ENCODE data around the gene PPARG.

The PPARG gene

DNA sequence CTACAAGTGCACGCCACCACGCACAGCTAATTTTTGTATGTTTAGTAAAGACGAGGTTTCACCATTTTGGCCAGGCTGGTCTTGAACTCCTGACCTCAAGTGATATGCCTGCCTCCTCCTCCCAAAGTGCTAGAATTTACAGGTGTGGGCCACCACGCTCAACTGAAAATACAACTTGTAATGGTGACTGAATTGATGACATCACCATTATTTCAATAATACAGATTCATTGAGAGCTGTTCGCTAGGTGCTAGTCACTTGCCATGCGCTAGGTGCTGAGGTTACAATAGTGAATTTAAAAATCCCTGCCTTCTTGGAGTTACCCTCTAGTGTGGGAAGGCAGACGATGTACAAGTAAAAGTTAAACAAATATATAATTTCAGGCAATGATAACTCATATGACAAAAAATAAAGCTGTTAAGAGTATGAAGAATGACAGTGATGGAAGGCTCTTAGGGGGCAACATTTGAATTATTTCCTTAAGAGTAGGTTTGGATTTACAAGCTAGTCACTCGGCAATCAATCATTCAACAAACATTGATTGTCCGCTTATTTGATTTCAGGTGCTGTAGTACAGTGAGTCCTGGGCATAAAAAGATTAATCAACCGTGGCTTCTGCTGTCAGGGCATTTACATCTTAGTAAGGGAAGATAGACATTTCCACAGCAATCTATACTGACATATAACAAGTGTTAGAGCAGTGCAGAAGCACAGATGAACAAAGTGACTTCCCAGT is 9.1 kb upstream of the PPARG start:
- H3K4me1 ChIP-seq (ENCODE audit: insufficient read depth, low read length) = no peaks in the 10 kb centered on the region
- no peak overlapping the region for H3K4me2 ChIP-seq (ENCODE audit: insufficient read depth, low read length)
- ATAC-seq (ENCODE audit: insufficient read depth, low read depth) (no peak), DNase-seq (no peak)
- H3K9me3 ChIP-seq (ENCODE audit: insufficient read depth, low read length, severe bottlenecking) = no peaks in the 10 kb centered on the region
- no peaks in the 10 kb centered on the region for H3K79me2 ChIP-seq (ENCODE audit: insufficient read depth, low read length)
- no peaks in the 10 kb centered on the region for H4K20me1 ChIP-seq (ENCODE audit: insufficient read depth, low read length)
- no peak overlapping the region for H3K9ac ChIP-seq (ENCODE audit: low read depth, low read length)
- TF ChIP-seq EZH2 (IDR thresholded peaks at IDR 0.05; ENCODE audit: borderline replicate concordance, low read depth, low read length, severe bottlenecking) = no peak
- TF ChIP-seq, protein P1, sequence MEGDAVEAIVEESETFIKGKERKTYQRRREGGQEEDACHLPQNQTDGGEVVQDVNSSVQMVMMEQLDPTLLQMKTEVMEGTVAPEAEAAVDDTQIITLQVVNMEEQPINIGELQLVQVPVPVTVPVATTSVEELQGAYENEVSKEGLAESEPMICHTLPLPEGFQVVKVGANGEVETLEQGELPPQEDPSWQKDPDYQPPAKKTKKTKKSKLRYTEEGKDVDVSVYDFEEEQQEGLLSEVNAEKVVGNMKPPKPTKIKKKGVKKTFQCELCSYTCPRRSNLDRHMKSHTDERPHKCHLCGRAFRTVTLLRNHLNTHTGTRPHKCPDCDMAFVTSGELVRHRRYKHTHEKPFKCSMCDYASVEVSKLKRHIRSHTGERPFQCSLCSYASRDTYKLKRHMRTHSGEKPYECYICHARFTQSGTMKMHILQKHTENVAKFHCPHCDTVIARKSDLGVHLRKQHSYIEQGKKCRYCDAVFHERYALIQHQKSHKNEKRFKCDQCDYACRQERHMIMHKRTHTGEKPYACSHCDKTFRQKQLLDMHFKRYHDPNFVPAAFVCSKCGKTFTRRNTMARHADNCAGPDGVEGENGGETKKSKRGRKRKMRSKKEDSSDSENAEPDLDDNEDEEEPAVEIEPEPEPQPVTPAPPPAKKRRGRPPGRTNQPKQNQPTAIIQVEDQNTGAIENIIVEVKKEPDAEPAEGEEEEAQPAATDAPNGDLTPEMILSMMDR (IDR thresholded peaks at IDR 0.05; ENCODE audit: borderline replicate concordance, extremely low read depth, low read length, poor library complexity, severe bottlenecking) = no peak
- no peak overlapping the region for H3K4me3 ChIP-seq (ENCODE audit: low read depth in 1 of 2, low read length in 2 of 2)
- H3K27me3 ChIP-seq (ENCODE audit: insufficient read depth, low read length, poor library complexity) = no peaks in the 10 kb centered on the region
- no peak overlapping the region for H3K27ac ChIP-seq (ENCODE audit: low read length)
- peak overlapping the region; percentile 19; the same call in 1 of the 2 replicates for H2AFZ ChIP-seq (ENCODE audit: low read depth, low read length)
- no peaks in the 10 kb centered on the region for H3K36me3 ChIP-seq (ENCODE audit: insufficient read depth, low read length)

DNA sequence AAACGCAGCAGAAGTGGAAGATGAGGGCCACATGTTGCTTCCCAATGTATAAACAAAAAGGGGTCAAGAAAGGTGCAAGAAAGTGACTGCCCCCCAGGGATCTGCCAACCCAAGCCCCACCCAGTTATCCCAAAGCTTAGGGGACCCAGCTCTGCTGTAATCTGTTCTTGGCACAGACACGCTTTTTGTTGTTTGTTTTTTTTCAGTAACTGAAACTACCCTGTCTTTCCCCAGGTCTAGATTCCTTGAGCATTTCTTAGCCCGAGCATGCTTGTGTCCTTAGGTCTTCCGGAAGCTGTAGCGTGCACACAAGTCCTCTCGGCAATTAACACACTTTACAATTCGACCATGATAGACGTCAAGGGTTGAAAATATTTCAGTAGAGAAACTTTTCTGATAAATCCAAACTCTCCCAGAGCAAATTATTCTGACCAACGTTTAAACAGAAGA is 8.5 kb upstream of the PPARG start:
- Histone ChIP-seq H3K79me2 (ENCODE audit: insufficient read depth, low read length) (no peaks in the 10 kb centered on the region), H2AFZ (ENCODE audit: low read depth, low read length) (peak overlapping the region; percentile 27), H3K4me2 (ENCODE audit: insufficient read depth, low read length) (no peak overlapping the region), H3K36me3 (ENCODE audit: insufficient read depth, low read length) (no peaks in the 10 kb centered on the region), H3K9me3 (ENCODE audit: insufficient read depth, low read length, severe bottlenecking) (no peaks in the 10 kb centered on the region), H3K27ac (ENCODE audit: low read length) (no peak overlapping the region), H4K20me1 (ENCODE audit: insufficient read depth, low read length) (no peaks in the 10 kb centered on the region), H3K9ac (ENCODE audit: low read depth, low read length) (no peak overlapping the region), H3K27me3 (ENCODE audit: insufficient read depth, low read length, poor library complexity) (no peaks in the 10 kb centered on the region), H3K4me3 (ENCODE audit: low read depth in 1 of 2, low read length in 2 of 2) (no peak overlapping the region), H3K4me1 (ENCODE audit: insufficient read depth, low read length) (no peaks in the 10 kb centered on the region)
- DNase-seq (no peak), ATAC-seq (ENCODE audit: insufficient read depth, low read depth) (no peak)
- TF ChIP-seq EZH2 (IDR thresholded peaks at IDR 0.05; ENCODE audit: borderline replicate concordance, low read depth, low read length, severe bottlenecking) = no peak
- TF ChIP-seq, protein P1 (IDR thresholded peaks at IDR 0.05; ENCODE audit: borderline replicate concordance, extremely low read depth, low read length, poor library complexity, severe bottlenecking) = no peak

DNA sequence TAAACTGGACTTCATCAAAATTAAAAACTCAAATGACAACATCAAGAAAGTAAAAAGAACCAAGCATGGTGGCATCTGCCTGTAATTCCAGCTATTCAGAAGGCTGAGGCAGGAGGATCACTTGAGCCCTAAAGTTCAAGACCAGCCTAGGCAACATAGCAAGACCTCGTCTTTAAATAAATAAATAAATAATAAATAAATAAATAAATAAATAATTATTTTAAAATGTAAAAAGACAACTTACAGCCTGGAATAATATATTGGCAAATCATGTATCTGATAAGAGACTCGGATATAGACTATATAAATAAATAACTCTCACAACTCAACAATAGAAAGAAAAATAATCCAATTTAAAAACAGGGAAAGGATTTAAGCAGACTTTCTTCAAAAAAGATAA is 4.3 kb upstream of the PPARG start:
- Histone ChIP-seq H3K9ac (ENCODE audit: low read depth, low read length) (no peak overlapping the region), H3K79me2 (ENCODE audit: insufficient read depth, low read length) (no peaks in the 10 kb centered on the region), H3K27me3 (ENCODE audit: insufficient read depth, low read length, poor library complexity) (no peaks in the 10 kb centered on the region), H3K4me3 (ENCODE audit: low read depth in 1 of 2, low read length in 2 of 2) (no peak overlapping the region), H2AFZ (ENCODE audit: low read depth, low read length) (no peak overlapping the region), H3K4me2 (ENCODE audit: insufficient read depth, low read length) (no peak overlapping the region), H3K4me1 (ENCODE audit: insufficient read depth, low read length) (no peaks in the 10 kb centered on the region), H3K9me3 (ENCODE audit: insufficient read depth, low read length, severe bottlenecking) (no peaks in the 10 kb centered on the region), H3K27ac (ENCODE audit: low read length) (no peak overlapping the region), H3K36me3 (ENCODE audit: insufficient read depth, low read length) (no peaks in the 10 kb centered on the region), H4K20me1 (ENCODE audit: insufficient read depth, low read length) (no peaks in the 10 kb centered on the region)
- no peak for DNase-seq
- ATAC-seq (ENCODE audit: insufficient read depth, low read depth) = no peak
- TF ChIP-seq, protein P1 (IDR thresholded peaks at IDR 0.05; ENCODE audit: borderline replicate concordance, extremely low read depth, low read length, poor library complexity, severe bottlenecking) = no peak
- no peak for TF ChIP-seq EZH2 (IDR thresholded peaks at IDR 0.05; ENCODE audit: borderline replicate concordance, low read depth, low read length, severe bottlenecking)
